HG03442 (cell line): ENCODE data around the gene SPESP1.

ENCODE experiments used
- ATAC-seq: cut with Tn5 transposase; IDR thresholded peaks from one replicate; pipeline ENCODE4 v1.9.1; 2021; ENCODE audit warnings: mild to moderate bottlenecking, moderate library complexity; ENCODE audit not compliant: unreplicated experiment

Gene SPESP1

GRCh38 chr15:68990231-68990991, 60.1 kb downstream of the SPESP1 start:
- no peak for ATAC-seq

GRCh38 chr15:68990992-68991500, 60.7 kb downstream of the SPESP1 start:
- ATAC-seq, result no peak

GRCh38 chr15:68991723-68992122, 61.4 kb downstream of the SPESP1 start:
- no peak for ATAC-seq

- no peak for ATAC-seq
Observed at GRCh38 chr15:68992696-68993095, 62.4 kb downstream of the SPESP1 start.

- no peak for ATAC-seq
Observed at GRCh38 chr15:68993276-68993675, 63.0 kb downstream of the SPESP1 start.

- no peak for ATAC-seq
Observed at GRCh38 chr15:68994149-68994548, 63.8 kb downstream of the SPESP1 start.

- ATAC-seq, result no peak
Observed at GRCh38 chr15:68994981-68995761, 64.8 kb downstream of the SPESP1 start.
